GM23248 (cell line): ENCODE data around the gene BCAR1. TPM values are rescaled to one million over a fixed set of nuclear protein-coding genes. Genes with fewer than 3 reads are reported as not detected.
"Not testable (repeated sequence)": the region's sequence is repeated elsewhere in the genome, so short reads cannot be mapped to it uniquely, and the experiment has no call there.

Experiments
- DNase-seq: peaks from one replicate; pipeline ENCODE4 v3.0.0-alpha.2; 2015
- H2AFZ ChIP-seq: fragments of 200-600 bp; sonication (generic); 2 replicates; pipeline ENCODE4 v1.6.1; 2016; ENCODE audit warnings: antibody characterized with exemption
- H3F3A ChIP-seq: fragments of 200-600 bp; sonication (generic); 2 replicates; pipeline ENCODE4 v1.6.1; 2016; ENCODE audit warnings: mild to moderate bottlenecking, antibody characterized with exemption, mixed run types; ENCODE audit not compliant: insufficient read depth
- H3K27ac ChIP-seq: fragments of 200-600 bp; sonication (generic); 2 replicates; pipeline ENCODE4 v1.5.1; 2016; ENCODE audit warnings: mild to moderate bottlenecking
- H3K27me3 ChIP-seq: fragments of 200-600 bp; sonication (generic); replicated peaks from 2 replicates; pipeline ENCODE4 v1.6.1; 2016; ENCODE audit warnings: mild to moderate bottlenecking; ENCODE audit not compliant: insufficient read depth
- H3K36me3 ChIP-seq: fragments of 200-600 bp; sonication (generic); 2 replicates; pipeline ENCODE4 v1.6.1; 2016; ENCODE audit warnings: low read depth, mild to moderate bottlenecking
- H3K4me1 ChIP-seq: fragments of 200-600 bp; sonication (generic); 2 replicates; pipeline ENCODE4 v1.6.1; 2016; ENCODE audit warnings: mild to moderate bottlenecking; ENCODE audit not compliant: insufficient read depth
- H3K4me2 ChIP-seq: fragments of 200-600 bp; sonication (generic); one replicate; pipeline ENCODE4 v1.6.1; 2016; ENCODE audit warnings: mild to moderate bottlenecking; ENCODE audit not compliant: unreplicated experiment
- H3K4me3 ChIP-seq: fragments of 200-600 bp; sonication (generic); 2 replicates; pipeline ENCODE4 v1.5.1; 2016; ENCODE audit warnings: mild to moderate bottlenecking
- H3K79me2 ChIP-seq: fragments of 200-600 bp; sonication (generic); 2 replicates; pipeline ENCODE4 v1.6.1; 2016; ENCODE audit warnings: mild to moderate bottlenecking; ENCODE audit not compliant: insufficient read depth
- H3K9ac ChIP-seq: fragments of 200-600 bp; sonication (generic); 2 replicates; pipeline ENCODE4 v1.6.1; 2016; ENCODE audit warnings: mild to moderate bottlenecking
- H3K9me2 ChIP-seq: fragments of 200-600 bp; sonication (generic); 2 replicates; pipeline ENCODE4 v1.6.1; 2016; ENCODE audit warnings: mixed run types, mild to moderate bottlenecking, moderate library complexity; ENCODE audit not compliant: insufficient read depth
- H3K9me3 ChIP-seq: fragments of 200-600 bp; sonication (generic); one replicate; pipeline ENCODE4 v1.6.1; 2017; ENCODE audit warnings: low read depth
- H4K20me1 ChIP-seq: fragments of 200-600 bp; sonication (generic); 2 replicates; pipeline ENCODE4 v1.6.0; 2016; ENCODE audit not compliant: insufficient read depth
- EZH2 ChIP-seq: fragments of 200-600 bp; sonication (generic); IDR thresholded peaks from 2 replicates; pipeline ENCODE4 v1.6.1; 2018; ENCODE audit warnings: antibody characterized with exemption, mild to moderate bottlenecking; ENCODE audit not compliant: insufficient read depth, poor library complexity, severe bottlenecking
- EZH2phosphoT487 ChIP-seq: fragments of 200-600 bp; sonication (generic); IDR thresholded peaks from 2 replicates; pipeline ENCODE4 v1.6.1; 2018; ENCODE audit warnings: antibody characterized with exemption, moderate library complexity, mild to moderate bottlenecking, low read depth; ENCODE audit not compliant: insufficient read depth
- WGBS, 2 experiments: methylation state at CpG; one replicate each; pipeline ENCODE4 v1.1.6; 2015 to 2017; ENCODE audit warnings: low lambda C conversion rate in 2 of 2, low coverage in 1 of 2; ENCODE audit errors: missing lambda C conversion rate in 2 of 2; 5-methylcytosine and 5-hydroxymethylcytosine counted together
- in situ Hi-C: fragments of 300-500 bp; cut with MboI; formaldehyde crosslinking; loops from 2 replicates; pipeline ENCODE4 v1.15.0; 2020
- polyA plus RNA-seq: library from polyadenylated mRNA; unstranded; fragments of >200 nt; fragmentation: Nextera tagmentation; extraction: Ambion mirVana; gene quantifications from 2 replicates; pipeline ENCODE4 v1.2.1, GENCODE V29; 2016
- total RNA-seq: library from RNA; depleted of rRNA; stranded (reverse); fragments of >200 nt; shearing (Covaris generic); gene quantifications from 2 replicates; pipeline ENCODE4 v1.2.3, GENCODE V29; 2014

Gene BCAR1
- total and polyA plus RNA-seq, 2 experiments from 2014 or later: 52.9 to 87.0 TPM

- H3K4me1 ChIP-seq: no peaks in the 10 kb centered on the region
- H3K9me3 ChIP-seq: no peaks in the 10 kb centered on the region
- no peaks in the 10 kb centered on the region for H3K27me3 ChIP-seq
- peaks cover 15% of the 10 kb centered on the region; the same call in 1 of the 2 replicates for H3K36me3 ChIP-seq
- in situ Hi-C loops: loop anchor here (25.0 kb wide), 2 partner anchors 388 to 538 kb away; partner anchors contain the start of gene ADAT1
- H3K9me2 ChIP-seq: no peaks in the 10 kb centered on the region
- no peak overlapping the region for H2AFZ ChIP-seq
- no peak overlapping the region for H3K4me2 ChIP-seq
- 62 to 63% methylated on average over 16 to 20 of the region's 20 CpGs for WGBS, 2 experiments
- H3K27ac ChIP-seq: no peak overlapping the region
- no peak overlapping the region for H3K9ac ChIP-seq
- no peaks in the 10 kb centered on the region for H4K20me1 ChIP-seq
- DNase-seq: no peak
- no peak for TF ChIP-seq EZH2
- no peak for TF ChIP-seq EZH2phosphoT487
- H3K79me2 ChIP-seq: peaks cover 2% of the 10 kb centered on the region; the same call in 1 of the 2 replicates
- no peaks in the 10 kb centered on the region for H3F3A ChIP-seq
- H3K4me3 ChIP-seq: no peak overlapping the region
Measured at GRCh38 chr16:75224306-75225082, 26.9 kb downstream of the BCAR1 start.

- not testable (repeated sequence) for H3K27ac ChIP-seq, DNase-seq, H3F3A ChIP-seq, H3K27me3 ChIP-seq, H3K4me1 ChIP-seq, H3K36me3 ChIP-seq, H3K9ac ChIP-seq, H2AFZ ChIP-seq, H3K4me2 ChIP-seq, H3K4me3 ChIP-seq, H3K9me3 ChIP-seq, H4K20me1 ChIP-seq, H3K9me2 ChIP-seq, H3K79me2 ChIP-seq
- in situ Hi-C loops: loop anchor here (25.0 kb wide), 2 partner anchors 389 to 539 kb away; partner anchors contain the start of gene ADAT1
- WGBS, 2 experiments: no CpG with 5 or more reads among the region's 20 CpGs
Measured at GRCh38 chr16:75223129-75223528, 28.3 kb downstream of the BCAR1 start.

- TF ChIP-seq EZH2 (no peak), EZH2phosphoT487 (no peak)
- DNase-seq: peak; percentile 60
- 40 to 43% methylated on average over 15 to 16 of the region's 16 CpGs for WGBS, 2 experiments
- H3K36me3 ChIP-seq: no peaks in the 10 kb centered on the region
- H3F3A ChIP-seq: no peaks in the 10 kb centered on the region
- H3K9ac ChIP-seq: no peak overlapping the region
- no peak overlapping the region for H3K27ac ChIP-seq
- no peaks in the 10 kb centered on the region for H3K9me3 ChIP-seq
- H3K4me2 ChIP-seq: no peak overlapping the region
- H3K27me3 ChIP-seq: no peaks in the 10 kb centered on the region
- no peaks in the 10 kb centered on the region for H3K79me2 ChIP-seq
- no peak overlapping the region for H3K4me3 ChIP-seq
- in situ Hi-C loops: loop anchor here (25.0 kb wide), 2 partner anchors 390 to 540 kb away; partner anchors contain the start of gene ADAT1
- no peaks in the 10 kb centered on the region for H3K4me1 ChIP-seq
- no peak overlapping the region for H2AFZ ChIP-seq
- H3K9me2 ChIP-seq: no peaks in the 10 kb centered on the region
- no peaks in the 10 kb centered on the region for H4K20me1 ChIP-seq
Measured at GRCh38 chr16:75222271-75222783, 29.1 kb downstream of the BCAR1 start.

- WGBS, 2 experiments: 83 to 86% methylated on average over 5 of the region's 5 CpGs
- in situ Hi-C loops: loop anchor here (10.0 to 25.0 kb wide), 3 partner anchors 185 to 542 kb away; partner anchors contain the start of gene ADAT1
Measured at GRCh38 chr16:75219838-75220237, 31.6 kb downstream of the BCAR1 start.

More at GRCh38 chr16:75219838-75220237, 31.6 kb downstream of the BCAR1 start:
- H3K9me3 ChIP-seq: no peaks in the 10 kb centered on the region
- no peaks in the 10 kb centered on the region for H3K79me2 ChIP-seq
- no peak overlapping the region for H3K4me2 ChIP-seq
- H2AFZ ChIP-seq: no peak overlapping the region
- no peak overlapping the region for H3K27ac ChIP-seq
- no peak for DNase-seq
- no peaks in the 10 kb centered on the region for H4K20me1 ChIP-seq
- no peaks in the 10 kb centered on the region for H3K4me1 ChIP-seq
- no peak overlapping the region for H3K9ac ChIP-seq
- no peaks in the 10 kb centered on the region for H3K9me2 ChIP-seq
- H3F3A ChIP-seq: no peaks in the 10 kb centered on the region
- no peak overlapping the region for H3K4me3 ChIP-seq
- H3K36me3 ChIP-seq: no peaks in the 10 kb centered on the region
- TF ChIP-seq EZH2phosphoT487 (no peak), EZH2 (no peak)
- H3K27me3 ChIP-seq: no peaks in the 10 kb centered on the region
